Dedifferentiated amniotic fluid mesenchymal stem cell (primary cell): ENCODE measurements around the gene VLDLR.
"Not testable (repeated sequence)": the region's sequence is repeated elsewhere in the genome, so short reads cannot be mapped to it uniquely, and the experiment has no call there.

Experiments used
- DNase-seq: peaks from one replicate; pipeline ENCODE4 v3.0.0-alpha.2; 2016; ENCODE audit errors: extremely low spot score

VLDLR gene

GRCh38 chr9:2663461-2664173 lies 42.0 kb downstream of the VLDLR start:
- DNase-seq, result no peak

DNA sequence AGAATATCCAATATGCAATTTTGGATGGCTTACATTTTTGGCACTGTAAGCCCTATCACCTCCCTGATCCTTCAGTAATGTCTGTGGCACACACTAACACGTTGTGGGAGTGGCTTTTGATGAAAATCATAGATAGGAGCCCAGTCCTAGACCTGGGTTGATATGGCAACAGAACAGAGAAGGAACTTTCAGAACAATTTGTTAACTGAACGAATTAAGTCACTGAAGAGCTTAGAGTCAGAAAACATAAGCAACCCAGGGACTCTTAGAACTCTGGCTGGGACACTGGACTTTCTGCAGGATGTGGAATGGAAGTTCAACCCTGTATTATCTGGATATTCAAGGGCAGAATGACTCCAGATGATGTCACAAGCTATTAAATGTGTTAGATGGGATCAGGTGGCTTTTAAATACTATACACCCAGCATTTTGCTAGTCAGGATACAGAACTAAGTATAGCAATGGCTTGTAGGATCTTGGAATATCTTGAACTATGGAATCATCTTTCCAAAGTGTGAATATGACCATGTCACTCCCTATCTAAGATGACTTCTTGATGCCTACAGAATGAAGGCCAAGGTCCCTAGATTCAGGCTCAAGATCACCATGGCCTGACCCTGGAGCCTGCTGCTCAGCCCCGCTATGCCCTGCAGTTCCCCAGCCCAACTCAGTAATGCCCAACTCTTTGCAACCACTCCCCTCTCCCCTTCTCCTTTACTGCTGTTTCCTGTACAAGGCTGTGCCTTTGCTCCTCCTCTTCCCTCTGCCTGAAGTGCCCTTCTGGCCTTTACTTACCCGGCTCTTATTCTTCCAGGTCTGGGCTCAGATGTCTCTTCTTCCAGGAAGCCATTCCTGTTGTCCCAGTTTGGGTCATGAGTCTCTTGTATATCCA lies 42.8 kb downstream of the VLDLR start:
- no peak for DNase-seq

- DNase-seq, result no peak
Observed at GRCh38 chr9:2666569-2666968, 45.0 kb downstream of the VLDLR start.

DNA sequence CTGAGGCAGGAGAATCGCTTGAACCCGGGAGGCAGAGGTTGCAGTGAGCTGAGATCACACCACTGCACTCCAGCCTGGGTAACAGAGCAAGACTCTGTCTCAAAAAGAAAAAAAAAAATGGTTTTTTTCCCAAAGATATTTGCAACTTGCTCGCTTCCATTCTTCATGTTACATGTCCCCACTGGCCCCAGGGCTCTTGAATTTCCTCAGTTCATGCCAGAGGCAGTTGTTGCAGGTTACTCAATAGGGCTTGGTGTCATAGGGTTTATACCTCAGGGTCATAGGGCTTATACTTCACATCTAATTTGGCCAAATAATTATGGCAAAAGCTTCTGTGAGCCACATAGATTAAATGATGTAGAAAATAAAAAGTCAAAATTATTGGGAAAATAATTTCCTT lies 51.6 kb downstream of the VLDLR start:
- no peak for DNase-seq

DNA sequence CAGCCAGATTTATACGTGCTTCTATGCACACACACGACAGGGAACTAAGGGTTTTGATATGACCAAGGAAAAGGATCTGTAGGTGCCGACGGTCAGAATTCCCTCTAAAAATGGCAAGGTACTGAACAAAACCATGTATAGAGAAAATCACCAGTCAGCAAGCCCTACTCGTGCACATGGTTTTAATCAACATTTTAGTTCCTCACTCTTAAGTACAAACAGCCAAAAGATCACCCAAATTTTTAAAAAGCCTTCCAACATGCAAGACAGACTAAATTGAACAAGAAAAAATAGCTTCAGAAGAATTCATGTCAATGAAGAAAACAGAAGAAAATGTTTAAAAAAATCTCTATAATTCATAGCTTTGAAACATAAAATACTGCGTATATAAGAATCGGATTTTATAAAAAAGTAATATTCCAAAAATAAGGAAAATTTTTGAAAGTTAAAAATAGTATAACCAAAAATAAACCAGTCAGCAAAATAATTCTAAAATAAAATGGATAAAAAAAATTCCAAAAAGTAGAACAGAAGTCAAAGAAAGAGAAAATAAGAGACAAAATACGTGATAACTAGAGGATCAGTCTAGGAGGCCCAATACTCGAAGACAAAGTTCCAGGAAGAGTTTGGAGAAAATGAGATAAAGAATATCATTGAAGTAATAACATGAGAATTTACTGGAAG lies 52.7 kb downstream of the VLDLR start:
- DNase-seq, result no peak

GRCh38 chr9:2675834-2676233 lies 54.2 kb downstream of the VLDLR start:
- no peak for DNase-seq

DNA sequence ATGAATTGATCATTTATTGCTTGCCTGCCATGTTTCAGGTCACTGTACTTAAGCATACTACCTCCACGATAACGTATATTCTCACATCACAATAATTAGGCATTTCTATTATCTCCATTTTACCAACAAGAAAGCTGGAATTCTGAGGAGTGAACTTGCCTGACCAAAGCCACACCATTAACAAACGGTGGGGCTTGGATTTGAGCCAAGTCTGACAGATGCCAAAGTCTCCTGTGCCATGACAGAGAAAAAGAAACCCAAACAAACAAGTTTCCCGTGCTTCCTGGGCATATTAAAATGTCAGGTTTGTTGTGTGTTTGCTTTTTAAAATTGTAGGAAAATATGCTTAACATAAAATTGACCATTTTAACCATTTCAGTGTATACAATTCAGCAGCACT lies 54.9 kb downstream of the VLDLR start:
- no peak for DNase-seq

- DNase-seq, result no peak
Observed at GRCh38 chr9:2677915-2678889, 56.6 kb downstream of the VLDLR start.

DNA sequence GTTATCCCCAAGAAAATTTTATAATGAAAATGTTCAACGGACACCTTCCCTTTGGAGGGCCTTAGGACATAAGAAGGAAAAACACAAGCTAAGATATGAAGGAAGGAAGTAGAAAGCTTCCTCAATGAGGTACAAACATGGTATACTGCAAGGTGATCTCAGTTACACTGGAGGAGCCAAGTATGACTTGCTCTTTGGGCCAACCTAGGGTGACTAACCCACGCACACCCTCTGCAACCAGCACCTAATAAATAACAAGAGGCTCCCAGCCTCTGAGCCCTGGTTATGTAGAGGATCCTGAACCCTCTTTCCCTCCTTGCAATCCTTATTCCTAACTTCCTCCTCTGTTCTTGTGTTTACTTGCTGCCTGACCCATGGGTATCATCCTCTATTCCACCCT lies 57.4 kb downstream of the VLDLR start:
- DNase-seq, result no peak

GRCh38 chr9:2681981-2682380 lies 60.4 kb downstream of the VLDLR start:
- no peak for DNase-seq

DNA sequence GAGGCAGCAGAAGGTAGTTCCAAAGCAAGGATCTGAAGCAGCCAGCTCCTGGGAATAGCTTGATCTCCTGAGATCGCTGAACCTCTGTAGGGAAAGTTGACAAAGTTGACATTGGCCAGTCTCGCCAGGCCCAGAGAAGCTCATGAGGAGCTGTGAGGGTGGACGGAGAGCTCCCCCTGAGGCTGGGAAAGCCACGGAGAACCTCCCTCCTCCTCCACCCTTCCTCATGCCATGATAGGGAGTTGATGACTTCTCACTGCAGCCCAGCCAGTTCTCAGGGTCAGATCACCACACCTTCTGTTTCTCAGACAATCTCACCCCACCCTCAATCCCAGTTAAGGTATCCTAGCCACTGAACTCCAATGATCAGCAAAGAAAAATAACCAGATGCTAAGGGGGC lies 65.3 kb downstream of the VLDLR start:
- DNase-seq, result no peak

DNA sequence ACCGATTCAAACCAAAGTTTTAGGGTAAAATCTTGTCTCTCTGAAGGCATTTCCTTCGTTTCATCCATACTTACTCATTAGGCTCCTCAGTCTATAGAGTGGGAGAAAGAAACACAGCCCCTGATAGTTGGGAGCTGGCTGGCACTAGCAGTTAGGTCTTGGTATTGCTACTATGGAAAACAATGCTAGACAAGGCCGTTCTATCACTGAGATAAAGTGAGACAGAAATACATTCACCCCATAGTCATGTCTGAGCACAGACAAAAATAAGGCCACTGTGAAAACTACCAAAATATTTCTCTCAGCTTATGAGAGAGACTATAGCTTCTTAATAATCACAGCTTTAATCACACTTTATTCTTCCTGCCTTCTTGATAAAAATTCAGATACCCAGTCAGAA lies 67.0 kb downstream of the VLDLR start:
- no peak for DNase-seq

- DNase-seq, result no peak
Observed at GRCh38 chr9:2691212-2691611, 69.6 kb downstream of the VLDLR start.

DNA sequence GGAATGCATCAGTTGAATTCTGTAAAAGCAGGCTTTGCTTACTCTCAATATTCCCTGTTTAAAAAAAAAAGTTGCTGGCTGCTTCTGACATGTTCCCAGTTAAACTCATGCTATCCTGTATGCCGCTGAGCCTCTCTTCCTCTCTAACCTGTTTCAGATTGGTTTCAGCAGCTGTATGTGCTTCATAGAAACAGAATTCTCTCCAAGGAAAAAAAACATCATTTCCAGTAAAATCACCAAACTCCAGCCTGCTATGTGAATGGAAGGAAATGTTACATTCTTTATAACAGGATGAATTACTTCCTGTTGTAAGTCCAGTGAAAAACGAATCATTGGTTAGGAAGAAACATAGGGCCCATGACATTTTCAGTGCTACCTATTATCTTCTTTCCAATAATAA lies 70.0 kb downstream of the VLDLR start:
- no peak for DNase-seq

DNA sequence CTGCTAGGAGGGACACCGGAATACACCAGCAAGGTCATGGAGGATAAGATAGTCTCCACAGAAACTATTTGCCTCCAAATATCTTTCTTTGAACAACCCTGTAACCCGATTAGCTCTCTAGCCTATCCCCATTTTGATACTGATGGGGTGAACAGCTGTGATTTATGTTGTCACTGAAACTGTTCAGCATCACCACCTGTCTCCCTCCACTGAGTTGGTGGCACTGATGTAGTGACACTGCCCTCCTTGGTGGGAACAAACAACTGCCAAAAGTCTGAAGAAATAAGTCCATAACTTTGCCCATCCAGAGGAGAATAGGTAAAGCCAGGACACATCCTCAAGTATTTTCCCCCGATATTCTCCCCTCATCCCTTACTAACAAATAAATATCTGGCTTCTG lies 71.5 kb downstream of the VLDLR start:
- DNase-seq, result no peak

GRCh38 chr9:2697492-2697891 lies 75.9 kb downstream of the VLDLR start:
- no peak for DNase-seq

DNA sequence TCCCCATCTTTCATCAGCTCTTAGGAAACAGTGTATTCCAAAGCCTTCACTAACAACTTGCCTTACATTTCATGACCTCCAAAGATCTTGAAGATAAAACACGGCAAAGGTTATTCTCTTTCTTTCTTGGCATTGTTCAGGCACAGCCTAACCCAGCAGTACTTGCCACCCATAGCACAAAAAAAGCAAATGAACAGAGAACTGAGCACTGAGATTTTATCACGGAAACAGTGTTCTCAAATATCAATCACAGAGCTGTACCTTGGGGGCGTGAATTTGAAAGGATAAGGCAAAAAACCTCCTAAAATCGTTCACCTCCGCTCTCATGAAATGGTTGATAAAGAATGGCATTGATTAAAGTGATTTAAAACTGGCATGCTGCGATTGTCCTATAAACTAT lies 78.8 kb downstream of the VLDLR start:
- DNase-seq, result no peak

- DNase-seq, result no peak
Observed at GRCh38 chr9:2700909-2701550, 79.4 kb downstream of the VLDLR start.

DNA sequence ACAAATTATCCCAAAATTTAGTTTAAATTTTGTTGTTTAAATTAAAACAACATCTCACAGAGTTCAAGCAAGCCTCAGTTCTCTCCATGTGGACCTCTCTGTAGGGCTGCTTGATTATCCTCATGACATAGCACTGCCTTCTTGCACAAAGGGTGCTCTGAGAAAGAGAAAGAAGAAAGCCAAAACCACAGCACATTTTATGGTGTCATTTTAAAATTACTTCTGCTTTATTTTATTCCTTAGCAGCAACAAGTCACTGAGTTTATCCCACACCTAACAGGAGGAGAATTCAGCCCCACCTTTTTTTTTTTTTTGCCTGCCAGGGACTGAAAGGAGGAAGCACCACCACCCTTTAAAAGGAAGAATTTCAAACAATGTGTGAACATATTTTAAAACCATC lies 82.9 kb downstream of the VLDLR start:
- no peak for DNase-seq

DNA sequence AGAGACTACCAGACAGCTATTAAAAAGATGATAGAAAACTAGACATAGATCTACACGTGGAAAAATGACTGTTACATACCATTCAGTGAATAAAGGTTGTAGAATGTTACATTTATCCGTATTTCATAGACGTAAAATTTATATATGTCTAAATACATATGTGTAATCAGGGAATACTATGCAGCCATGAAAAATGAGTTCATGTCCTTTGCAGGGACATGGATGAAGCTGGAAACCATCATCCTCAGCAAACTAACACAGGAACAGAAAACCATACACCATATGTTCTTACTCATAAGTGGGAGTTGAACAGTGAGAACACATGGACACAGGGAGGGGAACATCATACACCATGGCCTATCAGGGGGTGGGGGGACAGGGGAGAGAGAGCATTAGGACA lies 85.7 kb downstream of the VLDLR start:
- DNase-seq, result not testable (repeated sequence)
